ENCODE results near the gene HMCN1.

The HMCN1 gene

DNA sequence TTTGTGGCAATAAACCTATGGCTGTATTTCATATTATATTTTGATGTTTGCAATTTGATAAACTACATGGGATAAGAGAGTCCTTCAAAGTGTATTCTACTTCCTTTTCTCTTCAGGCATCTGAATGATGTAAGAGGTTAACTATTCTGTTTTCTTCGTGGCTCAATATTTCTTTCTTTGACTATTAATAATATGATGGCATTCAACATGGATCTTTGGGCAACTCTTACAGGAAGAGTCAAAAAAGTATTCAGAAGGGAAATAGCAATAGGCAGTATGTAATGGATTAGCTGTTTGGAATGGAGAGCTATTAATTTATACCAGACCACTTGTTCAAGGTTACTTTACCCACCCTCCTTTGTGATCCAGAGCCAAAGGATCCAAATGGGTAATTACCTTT is 74.4 kb downstream of the HMCN1 start:
- no peak for DNase-seq

DNA sequence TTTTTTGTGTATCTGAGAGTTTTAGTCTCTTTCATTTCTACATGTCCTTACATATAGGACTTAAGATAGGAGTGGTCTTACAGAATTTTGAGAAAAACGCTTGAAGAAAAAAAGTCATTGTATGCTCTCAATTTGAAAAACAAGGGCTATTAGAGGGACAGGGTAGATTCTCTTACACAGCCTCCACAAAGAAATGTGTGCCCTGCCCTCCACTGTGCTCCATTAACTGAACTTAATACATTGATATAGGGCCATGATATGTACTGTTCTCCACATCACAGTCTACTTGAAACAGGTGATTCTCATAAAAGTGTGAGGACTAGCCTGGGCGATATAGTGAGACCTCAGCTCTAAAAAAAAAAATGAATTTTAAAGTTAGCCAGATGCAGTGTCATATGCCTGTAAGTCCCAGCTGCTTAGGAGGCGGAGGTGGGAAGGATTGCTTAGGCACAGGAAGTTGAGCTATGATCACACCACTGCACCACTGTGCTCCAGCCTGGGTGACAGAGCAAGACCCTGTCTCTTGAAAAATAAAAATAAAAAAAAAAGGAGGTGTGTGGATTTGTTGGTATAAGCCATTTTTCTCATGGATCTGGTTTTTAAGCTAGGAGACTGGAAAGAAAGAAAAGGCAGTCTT is 77.0 kb downstream of the HMCN1 start:
- no peak for DNase-seq

DNA sequence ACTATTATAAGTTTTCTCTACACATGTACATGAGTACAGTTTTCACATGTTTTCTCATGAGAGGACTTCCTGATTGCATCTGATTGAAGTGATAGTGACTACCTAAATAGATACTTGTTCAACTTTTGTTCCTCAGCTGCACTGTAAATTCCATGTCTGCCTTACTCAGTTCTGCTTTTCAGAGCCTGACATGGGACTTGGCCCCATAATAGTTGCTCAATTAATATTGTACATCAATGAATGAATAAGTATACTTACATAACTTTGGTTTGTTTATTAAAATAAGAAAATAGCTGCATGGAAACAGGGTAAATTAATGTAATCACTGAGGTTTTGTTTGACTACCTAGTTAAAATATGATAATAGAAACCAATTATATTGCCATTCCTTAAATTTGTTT is 78.7 kb downstream of the HMCN1 start:
- DNase-seq: no peak

DNA sequence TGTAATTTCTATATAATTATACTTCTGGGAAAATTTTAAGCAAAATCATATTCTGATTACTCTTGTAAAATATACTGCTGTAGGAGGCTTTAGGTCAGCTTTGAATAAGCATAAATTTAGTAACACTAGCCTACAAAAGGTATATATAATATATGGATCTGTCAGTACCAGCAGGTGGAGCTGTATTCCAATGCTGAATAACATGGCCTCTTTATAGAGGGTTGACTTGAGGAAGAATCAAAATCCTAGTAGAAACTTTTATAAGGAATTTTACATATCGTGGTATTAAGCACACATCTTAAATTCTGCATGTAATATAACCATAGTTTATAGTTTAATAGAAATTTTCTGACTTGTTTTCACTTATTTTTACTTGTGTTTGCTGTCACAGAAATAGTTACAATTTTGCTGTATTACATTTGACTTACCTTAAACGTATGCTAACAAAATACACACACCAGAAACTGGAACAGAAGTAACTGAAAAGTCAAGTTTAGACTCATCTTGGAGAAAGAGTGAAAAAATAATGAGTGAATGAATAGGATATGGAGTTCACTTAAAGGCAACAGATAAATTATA is 79.3 kb downstream of the HMCN1 start:
- peak; percentile 47 for DNase-seq

DNA sequence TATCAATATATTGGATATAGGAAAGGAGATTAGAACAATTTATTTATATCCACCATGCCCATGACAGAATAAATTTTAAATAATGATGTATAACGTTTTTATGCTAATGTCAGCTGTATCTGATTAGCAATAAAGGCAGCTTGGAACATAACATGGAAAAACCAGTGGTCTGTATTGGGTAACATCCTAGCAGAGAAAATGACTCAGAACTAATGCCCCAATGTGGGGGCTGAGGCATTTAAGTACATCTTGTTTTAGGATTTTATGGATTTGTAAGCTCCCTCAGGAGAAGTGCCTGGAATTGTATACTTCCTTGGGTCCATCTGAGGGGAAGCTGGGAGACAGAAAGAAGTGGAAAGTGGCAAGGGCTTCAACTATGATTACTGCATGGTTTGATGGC is 82.3 kb downstream of the HMCN1 start:
- no peak for DNase-seq

DNA sequence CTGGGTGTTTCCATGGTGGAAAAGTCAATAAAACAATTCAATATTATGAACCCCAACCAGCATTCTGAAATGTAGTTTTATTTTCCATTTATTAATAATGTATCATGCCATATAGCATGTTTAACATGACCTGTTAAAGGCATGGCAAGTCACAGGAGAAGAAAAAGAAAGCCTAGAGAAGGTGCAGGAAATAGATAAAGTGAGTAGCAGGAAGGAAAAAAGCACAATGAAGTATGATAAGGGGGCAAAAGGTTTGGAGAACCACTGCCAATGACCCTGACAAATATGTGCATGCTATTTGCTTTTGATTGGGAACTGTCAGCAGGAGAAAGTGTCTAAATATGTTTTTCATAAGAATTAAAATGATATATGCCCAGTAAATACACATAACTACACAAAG is 85.6 kb downstream of the HMCN1 start:
- DNase-seq: no peak

DNA sequence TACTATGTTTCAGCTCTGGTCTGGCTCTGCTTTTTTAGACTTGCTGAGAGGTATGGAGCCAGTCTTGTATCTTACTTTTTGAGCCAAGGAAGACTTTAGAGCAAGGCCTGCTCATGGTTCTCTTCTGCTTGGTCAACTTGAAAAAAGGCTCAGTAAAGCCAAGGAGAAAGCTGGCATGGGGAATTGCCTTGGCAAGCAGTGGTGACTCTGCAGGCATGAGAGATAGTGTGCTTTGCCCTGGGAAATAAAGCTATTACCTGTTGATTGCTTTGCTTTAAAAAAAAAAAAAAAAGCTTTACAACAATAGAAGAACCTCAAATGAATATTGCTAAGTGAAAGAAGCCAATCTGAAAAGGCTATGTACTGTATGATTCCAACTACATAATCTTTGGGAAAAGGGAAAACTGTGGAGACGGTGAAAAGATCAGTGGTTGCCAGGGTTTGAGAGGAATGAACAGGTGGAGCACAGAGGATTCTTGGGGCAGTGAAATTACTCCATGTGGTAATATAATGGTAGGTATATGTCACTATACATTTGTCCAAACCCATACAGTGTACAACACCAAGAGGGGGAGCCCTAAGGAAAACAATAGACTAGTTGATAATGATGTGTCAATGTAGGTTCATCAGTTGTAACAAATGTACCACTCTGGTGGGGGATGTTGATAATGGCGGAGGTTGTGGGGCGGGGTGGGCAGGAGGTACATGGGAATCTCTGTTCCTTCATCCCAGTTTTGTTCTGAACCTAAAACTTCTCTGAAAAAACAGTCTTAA is 87.6 kb downstream of the HMCN1 start:
- DNase-seq: no peak

DNA sequence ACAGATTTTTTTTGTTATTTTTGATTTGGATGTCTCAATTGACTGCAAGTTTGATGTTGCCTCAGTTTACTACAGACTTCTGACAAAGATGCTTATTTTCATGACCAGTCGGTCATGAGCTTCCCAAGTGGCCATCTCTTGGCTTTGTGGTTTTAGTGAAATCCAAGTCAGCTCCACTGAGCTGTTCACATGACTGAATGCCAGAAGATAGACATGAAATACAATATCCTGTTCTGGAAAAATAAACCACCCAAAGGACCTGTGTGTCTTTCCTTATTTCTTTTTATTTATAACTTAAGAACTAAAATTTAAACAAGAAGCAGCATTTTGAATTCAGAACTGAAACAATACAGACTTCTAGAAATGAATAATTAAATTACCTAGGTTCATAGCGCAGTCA is 89.3 kb downstream of the HMCN1 start:
- no peak for DNase-seq

DNA sequence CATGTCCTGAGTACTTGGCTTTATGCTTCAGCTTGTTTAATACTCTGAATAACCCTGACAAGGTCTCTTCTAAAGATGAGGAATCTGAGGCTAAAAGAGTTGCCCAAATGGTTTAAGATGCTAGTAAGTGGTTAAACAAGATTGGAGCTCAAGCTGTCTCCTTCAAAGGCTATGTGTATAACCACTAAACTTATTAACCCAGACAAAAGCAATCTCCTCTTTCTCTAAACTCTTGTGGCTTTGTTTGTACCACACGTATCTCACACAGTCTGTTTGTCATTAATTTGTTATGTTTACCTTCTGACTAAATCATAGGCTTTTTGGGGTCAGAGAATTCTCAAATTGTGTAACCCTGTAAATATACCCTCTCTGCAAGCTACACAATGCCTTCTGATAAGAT is 89.9 kb downstream of the HMCN1 start:
- DNase-seq: no peak

DNA sequence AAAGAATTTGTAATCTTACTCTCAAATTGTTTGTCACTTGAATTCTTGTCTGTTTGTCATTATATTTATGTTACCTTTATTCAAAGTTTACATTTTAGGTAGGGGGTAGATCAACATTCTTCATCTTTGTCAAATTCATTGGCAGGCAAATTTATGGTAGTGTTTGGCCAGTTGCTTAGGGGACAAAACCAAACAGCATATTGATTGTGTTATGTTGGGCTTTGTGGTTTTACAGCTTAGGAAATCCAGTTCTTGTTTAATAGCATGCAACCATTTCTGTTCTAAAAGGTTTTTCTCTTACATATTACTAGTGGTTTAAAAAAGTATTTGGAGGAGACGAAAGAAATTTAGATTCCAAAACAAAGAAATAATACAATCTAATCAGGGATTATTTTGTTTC is 91.4 kb downstream of the HMCN1 start:
- DNase-seq: no peak

DNA sequence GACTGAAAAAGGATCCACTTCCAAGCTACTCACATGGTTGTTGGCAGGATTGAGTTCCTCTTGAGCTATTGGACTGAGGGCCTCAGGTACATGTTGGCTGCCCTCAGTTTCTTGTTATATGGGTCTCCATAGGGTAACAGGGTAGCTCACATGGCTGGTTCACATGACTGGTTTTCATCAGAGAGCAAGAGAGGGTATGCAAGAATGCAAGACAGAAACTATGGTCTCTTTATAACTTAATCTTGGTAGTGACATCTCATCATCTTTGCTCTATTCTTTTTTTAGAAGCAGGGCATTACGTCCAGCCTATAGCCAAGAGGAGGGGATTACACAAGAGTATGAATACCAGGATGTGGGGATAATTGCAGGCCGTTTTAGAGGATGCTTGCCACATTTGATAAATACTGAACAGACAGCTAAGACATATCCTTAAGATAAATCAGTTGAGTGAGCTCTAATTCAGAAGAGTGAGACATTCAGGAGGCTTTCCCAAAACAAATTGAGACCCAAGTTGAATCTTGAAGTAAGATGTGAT is 100.2 kb downstream of the HMCN1 start:
- no peak for DNase-seq

DNA sequence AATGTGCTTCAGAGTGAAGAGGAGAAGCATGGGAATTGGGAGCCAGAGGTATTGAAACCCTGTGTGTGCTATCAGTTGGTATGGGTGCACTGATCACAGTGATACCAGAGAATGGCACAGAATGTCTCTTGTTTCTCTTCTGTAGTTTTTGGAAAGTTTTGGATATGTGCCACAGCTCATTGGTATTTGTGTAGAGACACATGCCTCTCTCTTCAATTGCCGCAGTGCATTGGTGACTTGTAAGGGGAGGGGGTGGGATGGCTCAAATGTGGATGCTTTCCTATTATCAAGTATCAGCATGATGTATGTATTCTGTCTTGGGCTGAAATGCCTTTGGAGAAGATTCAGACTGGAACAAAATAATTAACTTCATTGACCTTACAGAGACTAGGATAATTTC is 101.0 kb downstream of the HMCN1 start:
- DNase-seq: no peak

DNA sequence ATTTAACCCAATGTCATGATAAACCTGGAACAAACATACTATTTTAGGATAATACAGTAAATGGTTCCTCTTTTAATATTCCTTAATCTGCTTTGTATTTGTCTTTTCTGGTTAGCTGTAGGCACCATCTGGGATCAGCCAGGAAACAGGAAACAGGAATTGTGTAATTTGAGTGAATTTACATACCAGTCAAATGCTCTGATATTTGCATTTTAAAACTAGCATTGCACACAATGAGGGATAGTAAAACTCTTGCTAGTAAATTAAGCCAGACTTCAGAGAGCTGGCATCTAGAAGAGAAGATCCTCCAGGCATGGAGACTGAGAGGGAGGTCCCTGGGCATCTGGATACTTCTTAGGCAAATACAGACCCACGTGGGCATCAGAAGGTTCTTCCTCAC is 103.5 kb downstream of the HMCN1 start:
- no peak for DNase-seq

DNA sequence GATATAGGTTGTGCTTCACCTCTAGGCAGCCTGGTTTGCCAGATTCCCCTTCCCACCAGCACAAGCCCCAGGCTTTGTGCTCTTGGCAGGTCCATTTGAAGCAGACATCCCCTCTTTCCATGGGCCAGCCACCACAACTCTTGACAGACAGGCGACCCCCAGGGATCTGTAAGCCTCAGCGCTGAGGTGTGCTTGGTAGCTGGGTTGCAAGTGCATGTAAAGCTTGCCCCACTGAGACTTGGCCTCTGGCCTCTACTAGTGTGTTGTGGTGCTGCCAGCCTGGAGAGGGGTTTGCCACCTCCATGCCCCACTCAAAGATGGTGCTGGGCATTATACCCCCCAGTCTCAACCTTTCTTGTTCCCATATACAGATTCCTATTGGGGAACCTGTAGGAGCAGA is 103.9 kb downstream of the HMCN1 start:
- DNase-seq: no peak

DNA sequence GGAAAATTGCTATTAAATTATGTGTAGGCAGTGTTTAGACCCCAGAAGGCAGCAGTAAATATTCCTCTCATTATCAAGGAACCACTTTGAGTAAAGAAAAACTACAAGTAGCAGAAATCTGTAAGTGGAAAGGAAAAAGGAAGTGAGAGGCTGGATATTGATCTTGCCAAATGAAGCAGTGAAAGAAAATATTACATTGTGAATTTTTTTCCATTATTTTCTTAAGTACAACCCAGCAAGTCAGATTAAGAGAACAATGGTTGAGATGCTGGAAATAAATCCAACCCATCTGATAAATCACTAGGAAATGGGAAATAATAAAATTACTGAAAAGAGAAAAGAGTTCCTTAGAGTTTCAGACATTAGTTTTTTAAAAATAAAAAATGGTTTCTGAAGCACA is 106.7 kb downstream of the HMCN1 start:
- no peak for DNase-seq

DNA sequence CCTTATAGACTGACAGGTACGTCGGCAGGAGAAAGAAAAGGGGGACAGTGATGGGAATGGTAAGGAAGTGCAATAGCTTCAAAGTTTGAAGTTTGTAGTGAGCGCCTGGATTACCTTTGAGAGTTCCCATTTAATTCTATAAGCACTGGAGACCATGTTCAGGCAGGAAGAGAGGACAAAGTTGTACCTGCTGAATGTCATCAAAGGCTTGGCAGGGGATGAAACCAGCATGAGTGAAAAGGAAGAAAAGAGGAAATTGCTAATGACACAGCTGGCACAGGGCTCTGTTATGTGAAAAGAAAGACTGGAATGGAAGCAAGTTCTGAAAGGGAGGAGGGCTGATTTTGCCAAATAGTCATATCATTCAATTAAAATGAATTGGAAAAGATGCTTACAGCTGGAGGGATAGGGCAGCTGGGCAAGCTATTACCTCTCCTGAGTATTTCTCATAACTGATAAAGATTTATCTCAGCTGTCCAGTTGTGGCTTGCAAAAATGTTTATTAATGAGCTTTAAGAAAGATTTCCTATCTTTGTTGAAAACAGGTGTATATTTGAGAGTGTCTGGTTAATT is 109.2 kb downstream of the HMCN1 start:
- DNase-seq: no peak

DNA sequence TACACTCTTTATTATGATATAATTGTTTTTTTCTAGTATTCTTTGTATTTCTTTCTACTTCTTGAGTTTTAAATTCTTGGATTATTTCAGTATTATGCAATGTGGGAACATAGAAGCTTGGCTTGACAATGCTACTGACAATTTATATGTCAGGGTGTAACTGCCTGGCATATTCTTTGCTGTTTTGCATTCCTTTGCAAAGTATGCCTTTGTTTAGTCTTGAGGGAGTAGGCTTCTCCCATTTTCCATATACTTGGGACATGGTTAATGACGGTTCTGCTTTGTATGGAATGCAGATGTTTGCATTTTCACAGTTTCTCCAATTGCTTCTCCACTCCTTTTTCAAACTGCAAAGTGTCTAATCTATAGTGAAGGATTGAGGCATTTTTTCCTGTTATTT is 109.8 kb downstream of the HMCN1 start:
- DNase-seq: no peak

DNA sequence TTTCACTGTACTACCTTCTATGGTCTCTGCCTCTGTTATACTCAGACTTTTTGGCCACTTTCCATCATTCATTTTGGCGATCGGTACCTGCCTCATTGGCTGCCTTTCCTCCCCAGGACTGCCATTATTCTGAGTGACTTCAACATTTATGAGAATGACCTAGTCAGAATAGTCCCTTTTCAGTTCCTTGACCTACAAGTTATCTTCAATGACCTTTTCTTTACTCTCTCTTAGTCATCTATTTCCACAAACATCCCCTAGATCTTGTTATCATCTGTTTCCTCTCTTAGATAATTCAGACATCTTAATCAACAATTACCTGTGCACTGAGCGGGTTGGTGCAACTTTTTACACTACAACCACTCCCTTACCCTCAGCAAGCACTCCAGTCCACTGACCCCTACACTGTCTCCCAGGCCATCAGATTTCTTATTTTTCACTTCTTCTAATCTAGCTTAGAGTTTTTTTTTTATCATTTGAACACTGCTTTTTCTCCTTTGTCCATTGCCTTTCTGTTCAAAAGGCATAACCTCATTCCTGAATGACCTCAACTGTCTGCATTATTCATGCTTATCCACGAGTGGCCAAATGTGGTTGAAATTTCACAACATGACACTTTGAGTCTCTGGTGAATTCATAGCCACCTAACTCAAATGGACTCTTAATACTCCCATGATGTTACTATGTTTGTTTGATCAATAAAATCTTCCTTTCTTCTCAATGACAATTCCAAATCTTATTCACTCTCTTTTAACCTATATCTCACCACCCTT is 112.7 kb downstream of the HMCN1 start:
- DNase-seq: no peak

DNA sequence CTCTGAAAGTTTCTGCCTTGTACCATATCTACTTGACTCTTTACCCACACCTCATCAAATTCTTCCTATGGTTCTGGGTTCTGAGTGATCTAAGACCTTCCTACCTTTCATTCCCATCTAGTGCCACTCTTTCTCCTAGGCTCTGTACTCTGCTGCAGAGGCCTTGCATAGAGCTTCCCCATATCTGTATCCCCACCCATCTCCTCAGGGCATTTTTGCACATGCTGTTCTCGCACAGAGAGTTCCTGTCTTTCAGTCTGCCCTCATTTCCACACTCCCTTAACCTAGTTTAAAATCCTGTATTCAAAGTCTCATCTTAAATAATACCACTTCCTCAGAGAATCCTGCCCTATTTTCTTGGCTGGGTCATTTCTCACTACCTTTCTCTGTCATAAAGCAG is 114.8 kb downstream of the HMCN1 start:
- DNase-seq: no peak

DNA sequence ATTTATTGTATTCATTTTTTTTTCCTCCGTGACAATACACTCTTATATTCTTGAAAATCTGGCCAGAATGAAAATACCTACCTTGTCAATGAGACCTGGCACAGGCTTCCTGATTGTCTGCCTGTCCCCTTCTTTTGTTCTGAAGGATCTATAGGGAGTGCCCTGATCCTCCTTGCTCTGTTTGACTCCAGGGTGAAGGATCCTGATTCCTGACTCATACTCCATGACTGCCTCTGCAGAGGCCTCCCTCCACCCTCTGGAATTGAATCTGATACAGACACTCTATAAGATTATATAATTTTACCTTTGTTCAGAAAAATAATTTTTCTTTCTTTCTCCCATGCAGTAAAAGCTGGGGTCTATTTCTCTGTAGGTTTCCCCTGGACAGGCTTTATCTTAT is 116.2 kb downstream of the HMCN1 start:
- DNase-seq: no peak

DNA sequence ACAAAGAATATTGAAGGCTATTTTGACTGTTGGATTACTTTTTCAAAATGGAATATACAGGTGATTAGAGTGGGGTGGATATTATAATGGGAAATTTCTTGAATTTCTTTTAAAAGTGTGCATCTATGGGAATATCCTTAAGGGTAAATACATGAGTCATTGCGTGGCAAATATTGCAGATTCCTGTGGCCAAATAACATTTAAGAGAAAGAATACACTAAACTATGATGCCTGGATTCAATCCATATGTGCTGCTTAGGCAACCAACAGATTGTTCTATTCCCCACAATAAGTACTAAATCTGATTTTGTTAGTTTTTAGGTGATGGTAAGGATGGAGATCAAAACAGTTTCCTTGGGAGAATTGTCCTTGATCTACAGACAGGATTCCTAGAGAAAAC is 119.5 kb downstream of the HMCN1 start:
- DNase-seq: peak; percentile 51

DNA sequence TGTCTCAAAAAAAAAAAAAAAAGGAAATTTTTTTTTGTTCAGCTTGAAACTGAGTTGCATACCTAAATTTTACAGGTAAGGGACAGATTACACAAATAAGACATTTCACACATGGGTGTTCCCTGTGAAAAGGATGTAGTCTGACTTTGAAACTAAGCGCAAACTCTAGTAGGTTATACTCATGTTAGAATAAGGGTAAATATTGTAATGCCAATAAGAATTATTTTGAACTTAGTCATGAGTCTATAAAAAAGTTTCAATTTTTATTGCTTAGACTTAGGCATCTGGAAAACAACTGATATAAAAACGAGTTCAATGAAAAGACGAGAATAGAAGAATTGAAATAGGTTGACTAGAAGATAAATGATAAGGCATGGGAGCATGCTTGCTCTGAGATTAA is 122.3 kb downstream of the HMCN1 start:
- DNase-seq: no peak

DNA sequence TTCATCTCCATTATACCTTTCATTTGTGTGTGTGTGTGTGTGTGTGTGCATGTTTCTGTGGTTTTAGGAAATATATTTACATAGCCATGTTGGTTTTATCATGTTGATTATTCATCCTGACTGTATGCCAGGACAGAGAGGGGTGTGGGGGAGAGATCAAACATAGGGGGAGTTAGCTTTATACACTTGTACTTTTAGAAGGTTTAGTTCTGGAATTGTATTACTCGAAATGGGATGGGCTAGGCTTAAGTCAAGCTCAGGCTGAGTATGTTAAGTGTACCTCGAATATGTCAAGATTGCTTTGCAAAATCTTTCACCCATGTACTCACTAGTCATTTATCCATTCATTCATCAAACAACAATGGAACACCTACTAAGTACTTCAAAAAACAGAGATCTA is 123.3 kb downstream of the HMCN1 start:
- DNase-seq: no peak

All from HCEC 1CT (cell line).